Astrocyte of the cerebellum (primary cell): ENCODE results near the gene ATXN7L2.

Source experiments
- DNase-seq: peaks from one replicate; pipeline ENCODE4 v3.0.0-alpha.2; 2011; ENCODE audit warnings: low read depth
- H3K4me3 ChIP-seq: 2 replicates; pipeline ENCODE4 v1.5.1; 2011; ENCODE audit warnings: mild to moderate bottlenecking, low read depth, low read length, moderate library complexity
- in situ Hi-C: cut with HindIII; loops from 2 replicates; pipeline ENCODE4 v1.10.0; 2017; ENCODE audit warnings: low sequenced_read_pairs
- TF ChIP-seq, protein P1 (sequence below): IDR thresholded peaks from 2 replicates; pipeline ENCODE4 v1.5.1; 2012; ENCODE audit warnings: low read length, low read depth, moderate library complexity, mild to moderate bottlenecking; ENCODE audit errors: missing control alignments

Gene ATXN7L2

DNA sequence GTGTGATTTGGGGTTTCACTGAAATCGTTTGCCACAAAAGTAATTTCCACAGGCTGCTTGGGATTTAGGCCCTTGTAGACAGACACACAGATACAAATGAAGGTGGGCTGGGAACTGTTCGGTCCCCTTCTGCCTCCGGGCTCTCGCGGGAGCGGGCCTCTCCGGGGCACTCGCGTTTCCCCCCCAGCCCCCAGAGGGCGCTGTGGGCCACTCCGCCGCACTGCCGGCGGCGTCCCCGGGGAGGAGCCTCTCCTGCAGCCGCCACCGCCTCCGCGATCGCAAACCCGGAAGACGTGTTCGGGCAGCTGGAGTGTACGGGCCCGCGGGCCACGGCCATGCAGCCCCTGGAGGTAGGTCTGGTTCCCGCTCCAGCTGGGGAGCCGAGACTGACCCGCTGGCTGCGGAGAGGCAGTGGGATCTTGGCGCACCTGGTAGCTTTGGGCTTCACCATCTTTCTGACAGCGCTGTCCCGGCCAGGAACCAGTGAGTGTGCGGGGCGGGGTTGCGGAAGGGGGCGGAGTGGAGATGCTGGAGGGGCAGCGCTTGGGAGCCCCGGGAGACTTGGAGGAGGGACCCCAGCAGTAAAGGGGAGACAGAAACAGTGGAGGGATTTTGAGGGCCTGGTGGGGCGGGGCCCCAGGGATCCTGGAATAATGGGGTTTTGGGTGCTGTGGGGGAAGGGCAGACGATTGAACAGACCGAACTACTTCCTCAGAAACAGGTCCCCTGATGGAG lies 10.3 kb downstream of the ATXN7L2 start, which contains the start of gene CYB561D1:
CYB561D1 (plus strand) TSS at position 290 of the 735 bp plus-strand sequence; CDS start at position 336, 46 bp downstream.
- in situ Hi-C loops = loop anchor here (5.0 kb wide), 1 partner anchor 43 kb away; the partner anchor contains the start of gene GPR61
- peak within 1 kb of the TSS; percentile 98 for H3K4me3 ChIP-seq
- DNase-seq = peak; percentile 52
- TF ChIP-seq, protein P1, sequence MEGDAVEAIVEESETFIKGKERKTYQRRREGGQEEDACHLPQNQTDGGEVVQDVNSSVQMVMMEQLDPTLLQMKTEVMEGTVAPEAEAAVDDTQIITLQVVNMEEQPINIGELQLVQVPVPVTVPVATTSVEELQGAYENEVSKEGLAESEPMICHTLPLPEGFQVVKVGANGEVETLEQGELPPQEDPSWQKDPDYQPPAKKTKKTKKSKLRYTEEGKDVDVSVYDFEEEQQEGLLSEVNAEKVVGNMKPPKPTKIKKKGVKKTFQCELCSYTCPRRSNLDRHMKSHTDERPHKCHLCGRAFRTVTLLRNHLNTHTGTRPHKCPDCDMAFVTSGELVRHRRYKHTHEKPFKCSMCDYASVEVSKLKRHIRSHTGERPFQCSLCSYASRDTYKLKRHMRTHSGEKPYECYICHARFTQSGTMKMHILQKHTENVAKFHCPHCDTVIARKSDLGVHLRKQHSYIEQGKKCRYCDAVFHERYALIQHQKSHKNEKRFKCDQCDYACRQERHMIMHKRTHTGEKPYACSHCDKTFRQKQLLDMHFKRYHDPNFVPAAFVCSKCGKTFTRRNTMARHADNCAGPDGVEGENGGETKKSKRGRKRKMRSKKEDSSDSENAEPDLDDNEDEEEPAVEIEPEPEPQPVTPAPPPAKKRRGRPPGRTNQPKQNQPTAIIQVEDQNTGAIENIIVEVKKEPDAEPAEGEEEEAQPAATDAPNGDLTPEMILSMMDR = peak; percentile 96

DNA sequence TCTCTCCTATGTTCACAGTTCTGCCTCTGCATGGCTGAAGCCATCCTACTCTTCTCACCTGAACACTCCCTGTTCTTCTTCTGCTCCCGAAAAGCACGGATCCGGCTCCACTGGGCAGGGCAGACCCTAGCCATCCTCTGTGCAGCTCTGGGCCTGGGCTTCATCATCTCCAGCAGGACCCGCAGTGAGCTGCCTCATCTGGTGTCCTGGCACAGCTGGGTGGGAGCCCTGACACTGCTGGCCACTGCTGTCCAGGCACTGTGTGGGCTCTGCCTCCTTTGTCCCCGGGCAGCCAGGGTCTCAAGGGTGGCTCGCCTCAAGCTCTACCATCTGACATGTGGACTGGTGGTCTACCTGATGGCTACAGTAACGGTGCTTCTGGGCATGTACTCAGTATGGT lies 12.0 kb downstream of the ATXN7L2 start:
- TF ChIP-seq, protein P1 = no peak

DNA sequence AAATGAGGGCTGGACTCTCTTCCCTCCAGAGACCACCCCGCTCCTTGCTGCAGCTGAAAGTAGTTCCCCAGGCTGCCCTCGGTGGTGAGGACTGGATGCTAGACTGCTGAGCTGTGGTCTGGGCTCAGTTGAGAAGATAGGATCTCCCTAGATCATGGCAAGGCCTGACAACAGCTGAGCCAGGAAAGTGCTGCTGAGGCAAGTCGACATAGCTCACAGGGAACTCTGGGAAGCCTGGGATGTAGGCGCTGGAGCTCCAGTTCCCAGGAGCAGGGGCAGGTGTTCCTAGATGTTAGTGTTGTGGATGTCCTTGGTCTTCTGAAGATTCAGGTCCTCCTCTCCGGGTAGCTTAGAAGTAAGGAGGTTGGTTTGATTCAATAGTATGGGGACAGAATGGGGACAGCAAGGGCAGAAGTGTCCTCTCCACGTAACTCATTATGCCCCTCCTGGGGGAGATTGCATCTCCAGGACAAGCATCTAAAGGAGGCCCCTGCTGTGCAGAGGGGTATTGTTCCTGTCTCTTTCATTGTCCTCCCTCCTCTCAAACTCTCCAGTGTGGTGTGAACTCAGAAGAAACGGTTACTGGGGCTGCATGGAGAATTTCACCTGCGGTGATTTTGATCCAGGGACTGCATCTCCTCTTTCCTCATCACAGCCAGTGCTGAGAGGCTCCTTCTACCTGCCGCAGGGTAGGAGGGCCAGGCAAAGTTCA lies 13.9 kb downstream of the ATXN7L2 start:
- no peak overlapping the region for H3K4me3 ChIP-seq
- in situ Hi-C loops = no loop called here
- no peak for DNase-seq
- TF ChIP-seq, protein P1 = no peak

More for the DNA sequence above, 12.0 kb downstream of the ATXN7L2 start:
- H3K4me3 ChIP-seq = no peak overlapping the region
- in situ Hi-C loops = no loop called here
- DNase-seq = no peak

DNA sequence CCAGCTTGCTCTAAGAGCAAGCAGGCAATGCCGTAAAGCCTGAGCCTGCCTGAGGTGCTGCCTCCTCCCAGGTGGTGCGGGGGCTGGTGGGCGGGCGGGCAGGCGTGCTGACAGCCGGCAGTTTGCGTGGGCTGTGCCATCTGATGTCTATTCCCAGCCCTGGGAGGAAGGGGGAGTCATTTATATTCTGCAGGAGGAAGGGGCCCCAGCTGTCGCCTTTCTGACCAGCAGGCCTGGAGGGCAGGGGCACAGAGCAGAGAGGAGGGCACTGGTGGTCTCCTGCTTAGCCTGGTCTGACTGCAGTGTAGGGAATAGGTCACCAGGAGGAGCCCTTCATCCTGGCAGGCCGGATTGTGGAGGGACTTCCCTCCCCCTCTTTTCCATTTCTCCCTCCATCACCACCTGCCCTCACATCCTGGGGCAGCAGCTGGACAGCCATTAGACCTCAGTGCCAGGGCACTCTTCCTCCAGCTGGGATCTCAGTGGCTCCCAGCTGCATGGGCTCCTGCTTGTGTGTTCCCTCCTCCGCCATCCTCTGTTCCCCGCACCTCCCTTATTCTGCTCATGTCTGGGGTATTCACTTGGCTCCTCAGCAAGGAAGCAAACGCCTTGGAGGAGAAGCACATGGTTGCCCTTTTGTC lies 14.6 kb downstream of the ATXN7L2 start:
- no peak for DNase-seq
- in situ Hi-C loops = no loop called here
- TF ChIP-seq, protein P1 = peak; percentile 64
- no peak overlapping the region for H3K4me3 ChIP-seq

DNA sequence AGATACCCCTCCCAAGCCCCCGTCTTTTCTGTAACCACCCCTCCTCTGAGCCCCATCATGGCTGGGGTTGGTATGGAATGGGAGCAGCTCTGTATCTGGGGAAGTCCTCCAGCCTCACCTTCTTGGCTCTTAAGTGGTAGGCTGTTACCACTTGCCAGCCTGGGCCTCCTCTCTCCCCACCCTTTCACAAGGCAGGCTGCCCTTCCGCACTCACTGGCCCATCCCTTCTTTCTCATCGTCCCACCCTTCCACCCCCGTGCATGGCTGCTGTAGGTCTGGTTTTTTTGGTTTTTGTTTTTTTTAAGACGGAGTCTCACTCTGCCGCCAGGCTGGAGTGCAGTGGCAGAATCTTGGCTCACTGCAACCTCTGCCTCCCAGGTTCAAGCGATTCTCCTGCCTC lies 15.4 kb downstream of the ATXN7L2 start:
- in situ Hi-C loops = no loop called here
- TF ChIP-seq, protein P1 = no peak
- no peak for DNase-seq
- no peak overlapping the region for H3K4me3 ChIP-seq
